A549 (cell line): Measurements from ENCODE around the gene POLR3A.

Source experiments
- BHLHE40 ChIP-seq: IDR thresholded peaks from 2 replicates; pipeline ENCODE4 v1.6.1; 2012; ENCODE audit warnings: low read depth, low read length, inconsistent platforms
- CEBPB ChIP-seq, 2 experiments: fragments of >200 bp in 1 of 2; sonication (Bioruptor Twin) in 1 of 2; formaldehyde crosslinking in 1 of 2; IDR thresholded peaks; 2 replicates each; pipeline ENCODE4 v1.6.1; 2012 to 2016
- CHD2 ChIP-seq: fragments of 150-350 bp; IDR thresholded peaks from 2 replicates; pipeline ENCODE4 v1.6.1; 2014; ENCODE audit warnings: low read length; ENCODE audit not compliant: partially characterized antibody
- CTCF ChIP-seq: fragments of >200 bp; sonication (Bioruptor Twin); formaldehyde crosslinking; IDR thresholded peaks from 3 replicates; pipeline ENCODE4 v1.5.1; 2016
- FOSL2 ChIP-seq, 2 experiments: fragments of 450-650 bp in 1 of 2; fragments of >200 bp in 1 of 2; sonication (Bioruptor Twin) in 1 of 2; formaldehyde crosslinking; IDR thresholded peaks; 2 replicates each; pipeline versions ENCODE4 v1.5.0 to v1.6.1; 2016 to 2020; ENCODE audit warnings: mild to moderate bottlenecking in 1 of 2, moderate library complexity in 1 of 2
- JUN ChIP-seq, 2 experiments: fragments of >200 bp; sonication (Bioruptor Twin); formaldehyde crosslinking; IDR thresholded peaks; 2 replicates in 1 of 2; 3 replicates in 1 of 2; pipeline ENCODE4 v1.6.1; 2016 to 2017
- KDM1A ChIP-seq: fragments of 200-600 bp; sonication (generic); IDR thresholded peaks from 2 replicates; pipeline ENCODE4 v1.6.1; 2016; ENCODE audit warnings: low read depth, mild to moderate bottlenecking
- KDM5A ChIP-seq: fragments of 200-600 bp; sonication (generic); IDR thresholded peaks from 2 replicates; pipeline ENCODE4 v1.6.1; 2016; ENCODE audit warnings: antibody characterized with exemption, mild to moderate bottlenecking
- MAZ ChIP-seq: fragments of 150-350 bp; IDR thresholded peaks from 2 replicates; pipeline ENCODE4 v1.6.1; 2014; ENCODE audit warnings: antibody characterized with exemption, low read depth, low read length, borderline replicate concordance
- POLR2AphosphoS2 ChIP-seq: conservative IDR thresholded peaks from 2 replicates; pipeline ENCODE4 v1.6.1; 2012; ENCODE audit warnings: low read length, improper control_type of control experiment, inconsistent platforms
- RAD21 ChIP-seq, 2 experiments: fragments of >200 bp in 1 of 2; sonication (Bioruptor Twin) in 1 of 2; formaldehyde crosslinking in 1 of 2; IDR thresholded peaks in 1 of 2; conservative IDR thresholded peaks in 1 of 2; 2 replicates in 1 of 2; 3 replicates in 1 of 2; pipeline ENCODE4 v1.6.1; 2012 to 2018; ENCODE audit warnings: inconsistent platforms in 1 of 2
- ZFP36 ChIP-seq: fragments of 450-650 bp; IDR thresholded peaks from 2 replicates; pipeline ENCODE4 v1.6.1; 2014; ENCODE audit warnings: borderline replicate concordance; ENCODE audit not compliant: partially characterized antibody
- ZSCAN20 ChIP-seq: fragments of 250-450 bp; sonication (Bioruptor Pico); IDR thresholded peaks from 2 replicates; pipeline ENCODE4 v1.8.0; 2022; ENCODE audit warnings: mild to moderate bottlenecking, moderate library complexity
- TF ChIP-seq, protein P1 (sequence below): fragments of 450-650 bp; IDR thresholded peaks from 2 replicates; pipeline ENCODE4 v1.6.1; 2014; ENCODE audit warnings: antibody characterized with exemption

DNA sequence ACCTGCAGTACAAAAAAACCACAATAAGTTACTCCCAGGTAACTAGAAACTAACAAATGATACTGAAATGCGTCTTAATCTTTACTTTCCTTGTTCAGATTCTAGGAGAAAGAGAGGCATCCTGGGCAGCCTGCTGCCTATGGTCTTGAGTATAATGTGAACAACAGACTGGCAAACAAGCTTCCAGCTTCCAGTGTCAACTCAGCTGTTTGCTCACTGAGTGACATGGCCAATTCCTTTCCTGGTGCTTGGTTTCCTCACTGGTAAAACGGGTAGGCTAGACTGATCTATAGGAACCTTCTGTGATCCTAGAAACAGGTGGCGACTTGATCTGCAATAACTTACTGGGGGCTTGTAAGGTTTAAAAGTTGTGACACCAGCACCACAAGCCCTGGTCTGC is 10.1 kb downstream of the POLR3A start:
- no peak for TF ChIP-seq CTCF
- TF ChIP-seq, protein P1, sequence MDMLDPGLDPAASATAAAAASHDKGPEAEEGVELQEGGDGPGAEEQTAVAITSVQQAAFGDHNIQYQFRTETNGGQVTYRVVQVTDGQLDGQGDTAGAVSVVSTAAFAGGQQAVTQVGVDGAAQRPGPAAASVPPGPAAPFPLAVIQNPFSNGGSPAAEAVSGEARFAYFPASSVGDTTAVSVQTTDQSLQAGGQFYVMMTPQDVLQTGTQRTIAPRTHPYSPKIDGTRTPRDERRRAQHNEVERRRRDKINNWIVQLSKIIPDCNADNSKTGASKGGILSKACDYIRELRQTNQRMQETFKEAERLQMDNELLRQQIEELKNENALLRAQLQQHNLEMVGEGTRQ, result no peak
- TF ChIP-seq ZSCAN20 (CRISPR knock-in tag), result no peak
- TF ChIP-seq FOSL2 (IDR thresholded peaks at IDR 0.05), result no peak
- TF ChIP-seq FOSL2 (CRISPR knock-in tag; IDR thresholded peaks at IDR 0.05), result no peak
- TF ChIP-seq BHLHE40, result no peak
- no peak for TF ChIP-seq CHD2
- TF ChIP-seq POLR2AphosphoS2, result no peak
- no peak for TF ChIP-seq KDM1A
- no peak for TF ChIP-seq RAD21 (conservative IDR thresholded peaks at IDR 0.05 in 1 of 2, IDR thresholded peaks at IDR 0.05 in 1 of 2)
- TF ChIP-seq ZFP36, result no peak
- no peak for TF ChIP-seq KDM5A
- no peak for TF ChIP-seq CEBPB (IDR thresholded peaks at IDR 0.05)
- no peak for TF ChIP-seq JUN (IDR thresholded peaks at IDR 0.05)
- no peak for TF ChIP-seq MAZ
